Subcutaneous adipose tissue (tissue), 4 donors: Measurements from ENCODE around the gene SPEG. TPM values are rescaled to one million over a fixed set of nuclear protein-coding genes. Genes with fewer than 3 reads are reported as not detected.

Experiments used
- CTCF ChIP-seq: fragments of 450-650 bp; IDR thresholded peaks from one replicate; pipeline ENCODE4 v1.5.1; 2016; ENCODE audit warnings: low read depth, mild to moderate bottlenecking, control low read depth, antibody characterized with exemption, moderate library complexity
- total RNA-seq, 4 donors: library from RNA; depleted of rRNA; stranded (reverse); fragments of >200 nt; gene quantifications; one replicate each; pipeline ENCODE4 v1.1.0, GENCODE V29; 2016

SPEG gene
- total RNA-seq, 4 donors from 2014 or later, result 0.49 to 5.9 (median 2.9) TPM

- TF ChIP-seq CTCF, result no peak
Measured at GRCh38 chr2:219468410-219469185, 34.0 kb downstream of the SPEG start.

- no peak for TF ChIP-seq CTCF
Measured at GRCh38 chr2:219469186-219469724, 34.6 kb downstream of the SPEG start.

GRCh38 chr2:219470429-219470828, 35.8 kb downstream of the SPEG start:
- TF ChIP-seq CTCF, result no peak

- TF ChIP-seq CTCF, result no peak
Measured at GRCh38 chr2:219471476-219472371, 37.1 kb downstream of the SPEG start.

- no peak for TF ChIP-seq CTCF
Measured at GRCh38 chr2:219472629-219473187, 38.1 kb downstream of the SPEG start.

GRCh38 chr2:219473511-219473910, 38.9 kb downstream of the SPEG start:
- TF ChIP-seq CTCF, result no peak
